GM12874 (cell line): ENCODE results near the gene GARNL3.

Experiments used
- TF ChIP-seq, protein P1 (sequence below): IDR thresholded peaks from 2 replicates; pipeline ENCODE4 v1.5.1; 2011; ENCODE audit warnings: low read depth, mild to moderate bottlenecking, control low read depth, low read length, moderate library complexity; ENCODE audit not compliant: insufficient read depth

GARNL3 gene

DNA sequence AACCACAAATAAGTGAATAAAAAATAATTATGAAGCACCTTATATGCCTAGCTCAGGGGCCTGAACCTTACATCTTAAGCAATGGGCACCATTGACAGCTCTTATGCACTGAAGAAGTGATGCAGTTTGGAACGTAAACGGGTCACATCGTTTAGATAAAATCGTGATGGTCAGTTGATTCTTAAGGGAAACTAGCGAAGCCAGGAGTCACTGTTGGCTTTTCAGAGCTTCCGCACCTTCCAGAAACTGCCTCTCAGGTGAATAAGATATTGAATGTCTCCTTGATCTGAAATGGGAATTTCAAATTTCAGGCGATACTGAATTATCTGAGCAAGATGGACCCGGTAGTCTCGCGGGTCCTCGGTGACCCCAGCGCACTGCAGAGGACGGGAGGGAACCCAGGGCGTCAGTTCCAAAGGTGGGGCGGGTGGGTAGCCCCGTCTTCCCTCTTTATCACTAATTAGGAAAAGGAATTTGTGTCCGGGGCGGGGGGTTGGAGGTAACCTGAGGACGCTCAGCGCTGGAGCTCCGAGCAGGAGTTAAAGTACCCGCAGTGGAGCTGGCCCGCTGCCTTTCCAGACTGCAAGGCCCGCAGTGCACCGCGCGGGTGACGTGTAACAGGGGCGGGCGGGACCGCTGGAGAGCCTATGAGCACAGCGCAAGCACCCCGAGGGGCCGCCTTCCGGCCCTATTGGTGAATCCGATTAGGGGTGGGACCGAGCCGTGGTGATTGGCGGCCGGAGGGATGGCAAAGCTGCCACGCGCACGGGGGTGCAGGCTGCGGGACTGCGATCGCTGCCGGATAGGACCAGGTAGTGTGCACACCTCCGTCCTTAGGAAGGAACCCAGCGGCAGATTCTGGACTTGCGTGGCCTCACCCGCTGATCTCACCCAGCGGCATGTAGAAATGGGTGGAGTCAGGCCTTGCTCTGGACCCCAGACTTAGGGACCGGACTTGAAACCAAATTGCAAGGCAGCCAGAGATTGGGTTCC, 19.7 kb upstream of the GARNL3 start:
- TF ChIP-seq, protein P1, sequence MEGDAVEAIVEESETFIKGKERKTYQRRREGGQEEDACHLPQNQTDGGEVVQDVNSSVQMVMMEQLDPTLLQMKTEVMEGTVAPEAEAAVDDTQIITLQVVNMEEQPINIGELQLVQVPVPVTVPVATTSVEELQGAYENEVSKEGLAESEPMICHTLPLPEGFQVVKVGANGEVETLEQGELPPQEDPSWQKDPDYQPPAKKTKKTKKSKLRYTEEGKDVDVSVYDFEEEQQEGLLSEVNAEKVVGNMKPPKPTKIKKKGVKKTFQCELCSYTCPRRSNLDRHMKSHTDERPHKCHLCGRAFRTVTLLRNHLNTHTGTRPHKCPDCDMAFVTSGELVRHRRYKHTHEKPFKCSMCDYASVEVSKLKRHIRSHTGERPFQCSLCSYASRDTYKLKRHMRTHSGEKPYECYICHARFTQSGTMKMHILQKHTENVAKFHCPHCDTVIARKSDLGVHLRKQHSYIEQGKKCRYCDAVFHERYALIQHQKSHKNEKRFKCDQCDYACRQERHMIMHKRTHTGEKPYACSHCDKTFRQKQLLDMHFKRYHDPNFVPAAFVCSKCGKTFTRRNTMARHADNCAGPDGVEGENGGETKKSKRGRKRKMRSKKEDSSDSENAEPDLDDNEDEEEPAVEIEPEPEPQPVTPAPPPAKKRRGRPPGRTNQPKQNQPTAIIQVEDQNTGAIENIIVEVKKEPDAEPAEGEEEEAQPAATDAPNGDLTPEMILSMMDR = no peak

DNA sequence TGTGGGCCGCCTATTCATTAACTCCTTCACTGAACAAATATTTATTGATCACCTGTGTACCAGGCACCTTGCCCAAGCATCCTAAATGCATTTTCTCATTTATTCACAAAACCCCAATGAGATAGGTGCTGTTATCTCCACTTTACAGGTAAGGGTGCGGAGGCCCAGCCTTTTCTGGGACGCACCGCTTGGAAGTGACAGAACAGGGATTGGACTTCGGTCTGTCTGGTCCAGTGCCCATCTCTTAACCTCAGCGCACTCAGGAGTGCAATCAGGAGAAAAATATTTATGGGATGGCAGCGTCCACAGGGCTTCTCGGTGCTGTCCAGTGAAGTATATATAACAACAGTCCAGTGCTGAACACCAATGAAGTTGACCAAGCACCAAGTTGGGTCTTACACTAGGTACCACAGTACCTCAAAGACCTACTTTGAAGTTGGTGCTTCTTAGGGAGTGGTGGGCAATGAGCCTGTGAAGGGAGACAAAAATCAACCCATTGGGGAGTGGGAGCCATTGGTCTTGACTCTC, 18.9 kb upstream of the GARNL3 start:
- TF ChIP-seq, protein P1 = no peak

GRCh38 chr9:127248241-127248640, 16.3 kb upstream of the GARNL3 start:
- TF ChIP-seq, protein P1 = no peak

- TF ChIP-seq, protein P1 = no peak
Measured at GRCh38 chr9:127249877-127250276, 14.7 kb upstream of the GARNL3 start.

DNA sequence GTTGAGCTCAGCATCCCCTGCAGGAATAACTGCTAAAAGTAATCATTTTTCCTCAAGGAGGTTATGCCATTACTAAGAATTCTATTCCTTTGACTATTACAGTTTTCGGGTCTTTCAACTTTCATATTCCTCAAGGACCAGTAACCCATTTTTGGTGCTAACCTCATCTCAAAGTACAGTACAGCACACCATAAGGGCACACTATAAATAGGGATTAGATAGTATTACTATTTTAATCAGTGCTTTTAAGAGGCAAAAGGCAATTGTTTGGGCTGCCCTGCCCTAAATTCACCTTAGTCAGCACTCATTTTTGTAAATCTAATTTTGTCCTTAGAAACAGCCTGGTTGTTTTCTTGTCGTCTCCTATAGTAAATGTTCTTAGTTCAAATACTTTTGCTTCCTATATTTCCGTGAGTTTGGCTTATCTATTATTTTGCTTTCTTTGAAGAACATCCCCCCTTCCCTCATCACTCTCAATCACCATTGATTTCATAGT, 13.6 kb upstream of the GARNL3 start:
- TF ChIP-seq, protein P1 = no peak

DNA sequence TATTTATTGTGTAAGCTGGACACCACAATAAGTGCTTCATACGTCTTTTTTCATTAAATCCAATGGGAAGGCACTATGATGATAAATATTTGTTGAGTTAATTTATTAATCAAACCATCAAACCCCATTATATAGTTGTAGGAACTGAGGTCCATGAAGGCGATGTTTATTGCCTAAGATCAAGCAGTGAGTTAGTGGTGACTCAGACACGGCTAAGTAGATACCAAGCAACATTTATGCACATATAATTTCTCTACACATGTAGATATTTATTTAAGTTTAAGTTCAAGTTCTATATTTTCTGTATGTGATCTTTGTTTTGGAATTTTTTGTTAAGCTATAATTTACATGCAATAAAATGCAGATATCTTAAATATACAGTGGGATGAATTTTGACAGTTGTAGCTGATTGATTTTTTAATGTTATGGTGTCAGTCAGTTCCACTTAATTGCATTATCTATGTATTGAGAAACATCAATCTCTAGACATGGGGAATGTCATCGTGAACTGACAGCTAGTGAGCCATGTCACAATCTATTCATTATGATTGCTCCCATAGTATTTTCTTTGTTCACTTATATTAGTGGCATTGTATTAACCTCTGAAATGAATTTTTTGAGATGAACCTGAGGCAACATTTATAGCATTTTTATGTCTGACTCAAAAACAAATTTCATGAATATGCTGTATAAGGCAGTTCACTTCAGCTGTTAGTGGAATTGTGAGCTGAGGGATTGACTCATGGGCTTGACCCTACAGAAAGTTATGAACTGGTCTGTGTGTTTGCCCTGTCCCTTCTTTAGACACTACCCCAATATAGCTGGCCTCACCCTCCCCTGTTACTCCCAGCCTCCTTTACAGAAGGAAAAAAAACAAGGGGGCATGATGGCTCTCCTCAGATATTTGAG, 11.9 kb upstream of the GARNL3 start:
- TF ChIP-seq, protein P1 = no peak

DNA sequence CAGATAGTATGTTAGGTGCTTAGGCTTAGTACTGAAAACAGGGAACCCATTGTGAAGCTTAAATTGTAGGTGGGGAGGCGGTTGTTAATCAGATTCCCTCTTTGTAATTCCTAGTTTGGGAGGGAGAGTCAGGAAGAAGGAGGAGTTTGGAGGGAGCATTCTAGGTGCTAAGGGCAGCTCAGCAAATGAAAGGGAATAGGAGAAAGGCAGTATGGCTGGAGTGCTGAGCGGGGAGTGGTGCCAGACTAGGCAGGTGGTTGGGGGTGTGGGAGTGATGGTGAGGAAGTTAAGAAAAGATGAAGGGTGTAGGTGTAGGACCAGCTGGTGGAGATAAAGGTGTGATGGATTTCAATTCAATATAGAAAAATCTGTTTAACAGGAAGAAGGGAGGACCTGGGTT, 11.1 kb upstream of the GARNL3 start:
- TF ChIP-seq, protein P1 = no peak
